Fibroblast of lung (primary cell): ENCODE data around the gene AMN.

Source experiments
- CTCF ChIP-seq, 2 donors: IDR thresholded peaks in 1 of 2; conservative IDR thresholded peaks in 1 of 2; 1 replicate in 1 of 2; 2 replicates in 1 of 2; pipeline ENCODE4 v1.5.1; 2011 to 2012; ENCODE audit warnings: low read length in 2 of 2, control low read depth in 1 of 2, inconsistent platforms in 1 of 2, low read depth in 1 of 2, mild to moderate bottlenecking in 1 of 2
- EZH2 ChIP-seq: IDR thresholded peaks from 2 replicates; pipeline ENCODE4 v1.5.1; 2012; ENCODE audit warnings: low read length, control low read depth, mild to moderate bottlenecking; ENCODE audit errors: missing control alignments

GRCh38 chr14:102952276-102952675, 29.8 kb downstream of the AMN start:
- TF ChIP-seq CTCF (conservative IDR thresholded peaks at IDR 0.05 in 1 of 2, IDR thresholded peaks at IDR 0.05 in 1 of 2; ENCODE audit: low read depth in 1 of 2, low read length in 2 of 2), result no peak
- TF ChIP-seq EZH2, result no peak
